SU-DHL-6 (cell line): ENCODE results near the gene OR2L5.

Experiments used
- H2AFZ ChIP-seq: fragments of 200-600 bp; sonication (generic); 2 replicates; pipeline ENCODE4 v1.6.1; 2014; ENCODE audit warnings: low read depth, mild to moderate bottlenecking, moderate library complexity, mixed read lengths, antibody characterized with exemption, low read length; ENCODE audit not compliant: severe bottlenecking
- H3F3A ChIP-seq: fragments of 200-600 bp; shearing (Covaris generic); 2 replicates; pipeline ENCODE4 v1.6.0; 2016; ENCODE audit warnings: antibody characterized with exemption, mild to moderate bottlenecking; ENCODE audit not compliant: insufficient read depth
- H3K27ac ChIP-seq: fragments of 200-600 bp; sonication (generic); 2 replicates; pipeline ENCODE4 v1.5.1; 2016; ENCODE audit warnings: low read depth, mild to moderate bottlenecking, low read length, moderate library complexity, mixed read lengths
- H3K27me3 ChIP-seq: fragments of 200-600 bp; sonication (generic), shearing (Covaris generic); 2 replicates; pipeline ENCODE4 v1.6.0; 2014; ENCODE audit warnings: mild to moderate bottlenecking, low read length
- H3K36me3 ChIP-seq: fragments of 200-600 bp; sonication (generic); 2 replicates; pipeline ENCODE4 v1.6.1; 2014; ENCODE audit warnings: mild to moderate bottlenecking, low read length, mixed read lengths
- H3K4me2 ChIP-seq: fragments of 300-600, 200-600 bp; shearing (Covaris generic), sonication (generic); 2 replicates; pipeline ENCODE4 v1.6.0; 2014; ENCODE audit warnings: low read length, low read depth, mild to moderate bottlenecking; ENCODE audit not compliant: poor library complexity, severe bottlenecking
- H3K4me3 ChIP-seq: fragments of 200-600 bp; sonication (generic); 2 replicates; pipeline ENCODE4 v1.5.1; 2014; ENCODE audit warnings: antibody characterized with exemption, low read length, mild to moderate bottlenecking, mixed read lengths; ENCODE audit not compliant: insufficient read depth, poor library complexity, severe bottlenecking
- H3K79me2 ChIP-seq: fragments of 200-600 bp; sonication (generic); 2 replicates; pipeline ENCODE4 v1.6.1; 2014; ENCODE audit warnings: mild to moderate bottlenecking, low read length, moderate library complexity; ENCODE audit not compliant: insufficient read depth
- H3K9ac ChIP-seq: fragments of 200-600 bp; sonication (generic); 2 replicates; pipeline ENCODE4 v1.7.0; 2014; ENCODE audit warnings: mild to moderate bottlenecking, low read length
- H3K9me2 ChIP-seq: fragments of 200-600 bp; sonication (generic); replicated peaks from 2 replicates; pipeline ENCODE4 v1.6.1; 2014; ENCODE audit warnings: low read length; ENCODE audit not compliant: insufficient read depth
- H3K9me3 ChIP-seq: fragments of 200-600 bp; sonication (generic); 2 replicates; pipeline ENCODE4 v1.6.1; 2014; ENCODE audit warnings: low read length, mixed read lengths; ENCODE audit not compliant: insufficient read depth
- H4K20me1 ChIP-seq: fragments of 200-600 bp; sonication (generic); 2 replicates; pipeline ENCODE4 v1.6.1; 2014; ENCODE audit warnings: low read depth, mild to moderate bottlenecking, antibody characterized with exemption, low read length, moderate library complexity, mixed read lengths
- CTCF ChIP-seq: fragments of 200-600 bp; sonication (generic); IDR thresholded peaks from one replicate; pipeline ENCODE4 v1.5.1; 2017; ENCODE audit warnings: antibody characterized with exemption, mild to moderate bottlenecking, low read length, moderate library complexity; ENCODE audit not compliant: insufficient read depth, poor library complexity, severe bottlenecking
- EZH2phosphoT487 ChIP-seq: fragments of 200-600 bp; sonication (generic), shearing (Covaris generic); conservative IDR thresholded peaks from 2 replicates; pipeline ENCODE4 v1.6.1; 2018; ENCODE audit warnings: mild to moderate bottlenecking, antibody characterized with exemption, low read length, moderate library complexity, mixed read lengths

Gene OR2L5

GRCh38 chr1:248013229-248013710 is at the start of gene OR2L5:
TSS of gene OR2L5 (plus strand) at chr1:248013660. CDS start at chr1:248021948, 8,288 bp downstream.
- Histone ChIP-seq H3F3A (no peaks in the 10 kb centered on the region), H3K4me3 (no peak within 1 kb of the TSS), H3K27ac (no peak within 1 kb of the TSS), H3K36me3 (no peaks in the 10 kb centered on the region), H2AFZ (no peak within 1 kb of the TSS), H3K9me3 (no peaks in the 10 kb centered on the region), H3K79me2 (no peaks in the 10 kb centered on the region), H3K4me2 (no peak within 1 kb of the TSS), H3K27me3 (no peaks in the 10 kb centered on the region), H3K9me2 (no peaks in the 10 kb centered on the region), H4K20me1 (no peaks in the 10 kb centered on the region), H3K9ac (no peak within 1 kb of the TSS)
- TF ChIP-seq CTCF (no peak), EZH2phosphoT487 (no peak)

- H3K36me3 ChIP-seq = no peaks in the 10 kb centered on the region
- H3K9ac ChIP-seq = no peak within 1 kb of the TSS
- no peaks in the 10 kb centered on the region for H4K20me1 ChIP-seq
- H3K27me3 ChIP-seq = no peaks in the 10 kb centered on the region
- H2AFZ ChIP-seq = no peak within 1 kb of the TSS
- H3K9me2 ChIP-seq = no peaks in the 10 kb centered on the region
- H3K4me3 ChIP-seq = no peak within 1 kb of the TSS
- TF ChIP-seq CTCF (no peak), EZH2phosphoT487 (no peak)
- H3K9me3 ChIP-seq = no peaks in the 10 kb centered on the region
- no peak within 1 kb of the TSS for H3K4me2 ChIP-seq
- no peaks in the 10 kb centered on the region for H3K79me2 ChIP-seq
- H3F3A ChIP-seq = no peaks in the 10 kb centered on the region
- H3K27ac ChIP-seq = no peak within 1 kb of the TSS
These were observed 48.5 kb upstream of the OR2L5 start, which contains the start of gene OR2AK2 for GRCh38 chr1:247964933-247965332. TSS of gene OR2AK2 (plus strand) at chr1:247965233. CDS start at chr1:247965377, 144 bp downstream.

- no peaks in the 10 kb centered on the region for H4K20me1 ChIP-seq
- TF ChIP-seq EZH2phosphoT487 (no peak), CTCF (no peak)
- no peak overlapping the region for H3K27ac ChIP-seq
- H3K9me2 ChIP-seq = no peaks in the 10 kb centered on the region
- no peaks in the 10 kb centered on the region for H3K9me3 ChIP-seq
- H3K4me2 ChIP-seq = no peak overlapping the region
- no peak overlapping the region for H2AFZ ChIP-seq
- H3K79me2 ChIP-seq = no peaks in the 10 kb centered on the region
- no peaks in the 10 kb centered on the region for H3K36me3 ChIP-seq
- no peak overlapping the region for H3K4me3 ChIP-seq
- no peaks in the 10 kb centered on the region for H3F3A ChIP-seq
- H3K9ac ChIP-seq = no peak overlapping the region
- no peaks in the 10 kb centered on the region for H3K27me3 ChIP-seq
These were observed 46.8 kb upstream of the OR2L5 start for GRCh38 chr1:247966532-247967204.
